Islet of Langerhans (tissue), 1 donor: ENCODE data around the gene ZNF213.
"Not testable (repeated sequence)": the region's sequence is repeated elsewhere in the genome, so short reads cannot be mapped to it uniquely, and the experiment has no call there.

Experiments used
- FAIRE-seq: peaks from one replicate; lab custom pipeline; 2011; peaks lifted over from hg19 to GRCh38; lab: Jason Lieb, UNC

The ZNF213 gene

DNA sequence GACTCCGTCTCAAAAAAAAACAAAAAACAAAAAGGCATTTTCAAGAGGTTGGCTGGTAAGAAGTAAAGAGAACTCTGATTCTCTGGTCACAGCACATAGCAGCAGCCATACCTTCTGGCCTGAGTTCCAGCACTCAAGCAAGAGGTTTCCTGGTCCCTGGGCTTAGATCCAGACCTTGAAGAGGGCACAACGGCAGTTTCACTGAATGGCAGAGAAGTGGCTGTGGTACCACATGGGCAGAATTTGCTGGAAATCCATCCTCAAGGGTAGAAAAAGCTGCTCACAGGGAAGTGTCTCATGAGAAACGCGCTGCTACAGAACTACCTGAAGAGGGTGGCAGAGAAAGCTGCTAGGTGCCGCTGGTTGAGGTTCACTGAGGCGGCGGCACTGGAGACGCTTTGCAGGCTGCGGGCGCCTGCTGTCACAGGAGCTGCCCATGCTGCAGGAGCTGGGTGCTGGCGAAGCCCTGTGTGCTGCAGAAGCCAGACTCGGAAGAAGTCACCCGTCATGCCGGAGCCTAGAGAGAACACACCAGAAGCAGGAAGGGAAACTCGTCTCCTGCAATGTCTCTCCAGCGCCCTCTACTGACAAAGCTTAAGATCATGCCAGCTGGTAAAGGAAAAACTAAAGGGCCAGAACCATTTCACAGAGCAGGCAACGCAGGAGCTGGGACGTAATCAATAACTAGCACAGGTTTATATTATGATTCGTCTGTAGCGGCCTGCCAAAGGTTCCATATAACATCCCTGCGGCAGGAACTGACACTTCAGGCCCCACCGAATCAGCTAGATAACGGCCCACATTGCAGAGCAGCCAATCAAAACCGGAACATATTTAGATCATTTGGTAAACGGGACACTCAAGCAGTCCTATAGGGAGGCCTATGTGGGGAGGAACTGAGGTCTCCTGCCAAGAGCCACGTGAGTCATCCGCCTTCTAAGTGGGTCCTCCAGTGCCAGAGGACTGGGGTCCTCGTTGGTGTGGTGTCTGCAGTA lies 5.4 kb upstream of the ZNF213 start:
- FAIRE-seq: no peak

DNA sequence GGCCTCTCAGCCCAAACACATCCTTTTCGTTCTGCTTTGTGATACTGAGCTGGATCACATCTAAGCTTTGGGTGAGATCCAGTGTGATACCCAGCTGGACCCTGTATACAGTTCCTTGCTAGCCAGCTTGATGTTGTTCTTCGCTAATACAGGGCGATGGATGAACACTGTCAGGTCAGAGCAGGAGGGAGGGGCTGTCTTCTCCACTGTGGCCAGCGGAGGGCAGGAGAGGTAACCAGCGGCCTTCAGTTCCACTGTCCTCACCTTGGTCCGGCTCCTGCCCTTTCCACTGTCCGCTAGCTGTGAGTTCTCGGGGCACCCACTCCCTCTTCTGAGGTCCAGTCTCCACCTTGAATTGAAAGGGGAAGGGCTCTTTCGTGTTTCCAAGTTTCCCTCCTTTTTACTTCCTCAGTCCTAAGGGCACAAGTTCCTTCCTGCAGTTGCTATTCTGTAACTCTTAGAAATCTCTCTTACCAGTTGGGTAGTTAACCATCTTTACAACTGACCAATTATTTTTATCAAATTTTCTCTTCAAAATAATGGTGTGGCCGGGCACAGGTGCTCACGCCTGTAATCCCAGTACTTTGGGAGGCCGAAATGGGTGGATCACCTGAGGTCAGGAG lies 3.0 kb upstream of the ZNF213 start:
- no peak for FAIRE-seq

DNA sequence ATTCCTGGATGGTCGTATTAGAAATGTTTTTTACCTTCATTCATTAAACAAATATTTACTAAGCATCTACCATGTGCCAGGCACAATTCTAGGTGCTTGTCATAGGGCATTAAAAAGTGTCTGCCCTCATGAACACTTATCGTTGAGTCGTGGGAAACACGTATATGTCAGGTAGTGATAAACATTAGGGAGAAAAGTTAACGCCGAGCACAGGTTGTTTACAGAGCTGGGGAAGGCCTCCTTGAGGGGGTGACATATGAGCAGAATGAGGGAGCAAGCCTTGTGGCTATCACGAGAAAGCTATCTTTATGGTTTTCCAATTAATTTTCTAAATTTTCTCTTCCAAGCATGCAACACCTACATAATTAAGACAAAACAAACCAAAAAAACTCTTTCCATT lies 985 bp upstream of the ZNF213 start:
- FAIRE-seq: no peak

DNA sequence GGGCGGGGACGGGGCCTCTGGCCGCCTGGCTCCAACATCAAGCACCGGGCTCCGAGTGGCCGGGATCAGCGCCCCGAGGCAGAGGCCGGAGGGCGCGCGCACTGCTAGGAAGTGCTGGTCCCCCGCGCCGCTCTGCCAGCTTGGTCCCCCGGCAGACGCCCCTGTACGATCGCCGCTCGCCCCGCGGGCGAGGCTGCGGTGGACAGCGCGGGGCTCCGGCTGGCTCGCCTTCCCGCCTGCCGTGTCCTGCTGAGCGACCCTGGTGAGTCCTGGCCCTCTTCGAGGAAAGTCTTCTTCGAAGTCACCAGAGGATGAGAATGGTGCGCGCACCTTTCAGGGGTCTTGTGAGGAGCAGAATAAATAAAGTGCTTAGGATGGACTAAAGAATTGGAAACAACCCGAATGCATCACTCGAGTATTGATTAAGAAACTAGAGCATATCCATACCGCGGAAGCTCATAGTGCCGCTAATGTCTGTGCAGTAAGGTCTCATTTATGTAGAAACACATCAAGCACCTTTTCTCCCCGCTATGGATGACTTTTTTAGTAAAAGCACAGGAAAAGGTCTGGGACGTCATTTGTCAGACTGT lies 392 bp downstream of the ZNF213 start:
- FAIRE-seq: no peak

DNA sequence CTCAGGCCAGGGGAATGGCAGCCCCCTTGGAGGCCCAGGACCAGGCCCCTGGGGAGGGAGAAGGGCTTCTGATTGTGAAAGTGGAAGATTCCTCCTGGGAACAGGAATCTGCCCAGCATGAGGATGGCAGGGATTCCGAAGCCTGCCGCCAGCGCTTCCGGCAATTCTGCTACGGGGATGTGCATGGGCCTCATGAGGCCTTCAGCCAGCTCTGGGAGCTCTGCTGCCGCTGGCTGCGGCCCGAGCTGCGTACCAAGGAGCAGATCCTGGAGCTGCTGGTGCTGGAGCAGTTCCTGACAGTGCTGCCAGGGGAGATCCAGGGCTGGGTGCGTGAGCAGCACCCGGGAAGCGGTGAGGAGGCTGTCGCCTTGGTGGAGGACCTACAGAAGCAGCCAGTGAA lies 2.4 kb downstream of the ZNF213 start:
- no peak for FAIRE-seq

DNA sequence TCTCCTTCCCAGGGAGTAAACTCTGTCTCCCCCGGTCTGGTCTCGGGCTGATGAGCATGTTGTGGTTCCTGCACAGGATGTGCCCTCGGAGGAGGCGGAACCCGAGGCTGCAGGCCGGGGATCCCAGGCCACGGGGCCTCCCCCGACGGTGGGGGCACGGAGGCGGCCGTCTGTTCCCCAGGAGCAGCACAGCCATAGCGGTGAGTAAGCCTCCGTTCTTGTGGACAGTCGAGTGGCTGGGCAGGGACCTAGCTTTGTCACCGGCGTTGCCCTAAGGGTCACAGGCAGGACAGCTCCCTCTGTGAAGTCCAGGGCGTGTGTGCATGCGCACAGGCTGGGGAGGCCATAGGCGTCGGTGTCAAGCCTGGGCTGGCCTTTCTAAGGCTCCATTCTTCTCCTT lies 3.5 kb downstream of the ZNF213 start:
- no peak for FAIRE-seq

DNA sequence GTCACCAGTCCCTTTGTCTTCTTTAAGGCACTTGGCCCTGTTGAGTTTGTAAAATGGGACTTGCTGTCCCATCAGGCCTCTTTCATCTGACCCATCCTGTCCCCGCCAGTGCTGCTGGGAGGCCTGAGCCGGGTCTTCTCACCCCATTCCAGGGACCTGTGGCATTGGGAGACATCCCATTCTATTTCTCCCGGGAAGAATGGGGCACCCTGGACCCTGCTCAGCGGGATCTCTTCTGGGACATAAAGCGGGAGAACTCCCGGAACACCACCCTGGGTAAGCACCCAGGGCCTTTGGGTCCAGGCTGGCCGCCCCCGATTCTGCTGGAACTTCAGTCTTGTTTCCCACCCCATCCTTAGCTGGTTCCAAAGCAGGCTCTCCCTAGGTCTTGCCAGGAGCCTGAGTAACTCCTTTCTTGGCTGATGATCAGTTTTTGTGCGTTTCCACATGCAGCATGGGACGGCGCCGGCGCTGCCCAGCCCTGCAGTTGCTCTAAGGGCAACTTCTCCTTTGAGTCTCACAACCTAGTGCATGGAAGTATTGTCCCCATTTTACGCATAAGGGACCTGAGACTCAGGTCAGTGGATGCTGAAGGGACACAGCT lies 4.1 kb downstream of the ZNF213 start:
- FAIRE-seq: no peak

DNA sequence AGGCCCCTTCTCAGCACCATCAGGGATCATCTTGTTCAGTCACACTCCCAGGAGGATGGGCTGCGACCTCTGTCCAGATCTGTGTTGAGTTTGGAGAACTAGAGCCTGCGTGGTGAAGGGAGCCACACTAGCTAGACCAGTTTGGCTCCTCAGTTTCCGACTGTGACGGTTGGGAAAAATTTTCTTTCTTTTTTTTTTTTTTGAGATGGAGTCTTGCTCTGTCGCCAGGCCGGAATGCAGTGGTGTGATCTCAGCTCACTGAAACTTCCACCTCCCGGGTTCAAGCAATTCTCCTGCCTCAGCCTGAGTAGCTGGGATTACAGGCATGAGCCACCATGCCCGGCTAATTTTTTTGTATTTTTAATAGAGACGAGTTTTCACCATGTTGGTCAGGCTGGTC lies 4.7 kb downstream of the ZNF213 start:
- not testable (repeated sequence) for FAIRE-seq

DNA sequence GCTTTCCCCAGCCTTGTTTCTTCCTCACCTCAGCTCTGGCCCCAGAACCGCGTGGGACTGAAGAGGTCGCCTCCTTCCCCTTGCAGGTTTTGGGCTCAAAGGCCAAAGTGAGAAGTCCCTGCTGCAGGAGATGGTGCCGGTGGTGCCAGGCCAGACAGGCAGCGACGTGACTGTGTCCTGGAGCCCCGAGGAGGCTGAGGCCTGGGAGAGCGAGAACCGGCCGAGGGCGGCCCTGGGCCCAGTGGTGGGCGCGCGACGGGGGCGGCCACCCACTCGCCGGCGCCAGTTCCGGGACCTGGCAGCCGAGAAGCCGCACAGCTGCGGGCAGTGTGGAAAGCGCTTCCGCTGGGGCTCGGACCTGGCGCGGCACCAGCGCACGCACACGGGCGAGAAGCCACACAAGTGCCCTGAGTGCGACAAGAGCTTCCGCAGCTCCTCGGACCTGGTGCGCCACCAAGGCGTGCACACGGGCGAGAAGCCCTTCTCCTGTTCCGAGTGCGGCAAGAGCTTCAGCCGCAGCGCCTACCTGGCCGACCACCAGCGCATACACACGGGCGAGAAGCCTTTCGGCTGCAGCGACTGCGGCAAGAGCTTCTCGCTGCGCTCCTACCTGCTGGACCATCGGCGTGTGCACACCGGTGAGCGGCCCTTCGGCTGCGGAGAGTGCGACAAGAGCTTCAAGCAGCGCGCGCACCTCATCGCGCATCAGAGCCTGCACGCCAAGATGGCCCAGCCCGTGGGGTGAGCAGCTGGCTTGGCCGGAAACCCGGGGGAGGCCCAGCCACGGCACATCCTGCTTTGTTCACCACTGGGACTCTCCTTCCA lies 6.0 kb downstream of the ZNF213 start:
- FAIRE-seq: no peak

DNA sequence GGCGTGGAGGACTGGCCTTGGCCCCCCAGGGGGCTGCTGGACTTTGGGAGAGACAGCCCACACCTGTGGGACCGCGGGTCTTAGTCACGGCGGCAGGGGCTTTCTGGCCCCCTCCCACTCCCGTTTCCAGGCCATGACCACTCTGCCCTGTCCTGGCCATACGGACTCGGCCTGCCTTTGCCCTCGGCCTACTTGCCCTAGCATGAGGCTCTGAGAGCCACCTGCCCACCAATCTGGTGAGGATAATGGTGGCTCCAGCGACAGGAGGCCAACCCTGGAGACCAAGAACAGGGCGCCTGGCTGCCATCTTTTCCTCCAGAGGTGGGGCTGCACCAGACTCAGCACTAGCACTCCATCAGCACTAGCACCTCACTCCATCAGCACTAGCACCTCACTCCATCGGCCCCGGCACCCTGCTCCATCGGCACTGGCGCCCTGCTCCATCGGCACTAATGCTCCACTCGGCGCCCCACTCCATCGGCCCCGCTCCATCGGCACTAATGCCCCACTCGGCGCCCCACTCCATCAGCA lies 7.0 kb downstream of the ZNF213 start:
- FAIRE-seq: no peak

DNA sequence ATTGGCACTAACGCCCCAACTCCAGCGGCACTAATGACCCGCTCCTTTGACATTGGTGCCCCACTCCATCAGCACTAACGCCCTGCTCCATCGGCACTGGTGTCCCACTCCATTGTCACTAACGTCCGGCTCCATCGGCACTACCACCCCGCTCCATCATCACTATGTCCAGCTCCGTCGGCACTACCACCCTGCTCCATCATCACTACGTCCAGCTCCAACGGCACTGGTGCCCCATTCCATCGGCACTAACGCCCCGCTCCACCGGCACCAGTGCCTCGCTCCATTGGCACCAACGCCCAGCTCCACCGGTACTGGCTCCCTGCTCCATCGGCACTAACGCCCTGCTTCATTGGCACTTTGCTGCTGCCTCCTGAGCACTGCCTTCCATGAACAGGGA lies 7.5 kb downstream of the ZNF213 start:
- FAIRE-seq: no peak

DNA sequence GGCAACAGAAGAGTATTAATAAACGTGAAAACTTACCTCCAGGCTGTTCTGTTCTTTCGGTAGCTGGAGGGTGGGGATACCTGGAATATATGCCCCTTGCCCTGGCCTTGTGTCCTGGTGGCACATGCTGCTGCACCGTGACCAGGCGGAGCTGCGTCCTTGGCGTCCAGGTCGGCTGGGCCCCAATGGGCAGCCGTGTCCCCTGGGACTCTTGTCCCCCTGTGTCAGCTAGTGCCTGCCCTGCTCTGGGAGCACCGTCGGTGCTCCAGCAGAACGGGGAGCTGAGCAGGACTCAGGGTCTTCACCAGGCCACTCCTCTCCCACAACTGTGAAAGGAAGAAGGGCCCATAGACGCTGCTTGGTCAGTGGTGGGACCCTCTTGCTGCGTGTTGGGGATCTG lies 7.9 kb downstream of the ZNF213 start:
- no peak for FAIRE-seq

DNA sequence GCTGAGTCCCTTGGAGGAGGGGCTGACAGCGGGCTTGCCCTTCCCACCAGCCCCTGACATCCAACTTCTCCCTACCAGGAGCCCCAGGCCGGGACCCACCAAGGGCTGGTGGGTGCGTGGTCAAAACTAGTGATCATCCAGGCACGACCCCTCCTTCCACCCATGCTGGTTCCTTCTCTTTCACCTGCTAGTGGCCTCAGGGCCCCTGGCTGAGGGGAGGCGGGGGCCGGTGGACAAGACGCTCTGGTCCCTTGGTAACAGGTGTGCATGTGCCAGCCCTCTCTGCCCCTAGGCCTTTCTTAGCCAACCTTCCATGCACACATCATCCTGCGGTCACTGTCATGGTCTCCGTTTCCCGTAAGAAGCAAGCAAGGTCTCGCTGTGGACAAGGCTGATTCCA lies 8.4 kb downstream of the ZNF213 start:
- FAIRE-seq: no peak

DNA sequence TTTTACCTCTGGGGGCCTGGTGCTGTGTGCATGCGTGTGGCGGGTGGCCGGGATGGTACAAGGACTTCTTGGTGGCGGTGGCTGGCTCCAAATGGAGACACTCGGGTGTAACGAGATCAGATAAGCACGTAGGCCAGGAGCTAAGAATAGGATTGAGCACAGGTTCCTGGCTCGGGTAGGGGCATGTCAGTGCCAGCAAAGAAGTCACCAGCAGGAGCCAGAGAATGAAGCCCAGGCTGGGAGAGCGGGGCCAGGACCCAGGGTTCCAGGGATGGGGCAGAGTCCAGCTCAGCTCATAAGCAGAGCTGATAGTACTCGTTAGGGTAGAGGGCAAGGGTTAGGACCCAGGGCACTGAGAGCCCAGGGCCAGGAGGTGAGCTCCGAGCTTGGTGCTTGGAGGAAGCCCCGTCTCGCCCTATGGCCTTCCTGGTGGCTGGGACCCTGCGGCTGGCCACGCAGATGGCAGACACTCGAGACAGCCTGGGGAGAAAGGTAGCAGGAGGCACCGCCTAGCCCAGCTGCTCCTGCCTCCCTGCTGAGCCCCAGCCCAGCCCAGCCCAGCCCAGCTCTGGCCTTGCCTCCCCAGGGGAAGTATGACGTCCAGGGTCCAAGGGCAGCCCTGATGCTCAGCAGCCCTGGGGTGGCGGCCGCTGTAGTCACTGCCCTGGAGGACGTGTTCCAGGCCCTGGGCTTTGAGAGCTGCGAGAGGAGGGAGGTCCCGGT lies 8.9 kb downstream of the ZNF213 start:
- no peak for FAIRE-seq

DNA sequence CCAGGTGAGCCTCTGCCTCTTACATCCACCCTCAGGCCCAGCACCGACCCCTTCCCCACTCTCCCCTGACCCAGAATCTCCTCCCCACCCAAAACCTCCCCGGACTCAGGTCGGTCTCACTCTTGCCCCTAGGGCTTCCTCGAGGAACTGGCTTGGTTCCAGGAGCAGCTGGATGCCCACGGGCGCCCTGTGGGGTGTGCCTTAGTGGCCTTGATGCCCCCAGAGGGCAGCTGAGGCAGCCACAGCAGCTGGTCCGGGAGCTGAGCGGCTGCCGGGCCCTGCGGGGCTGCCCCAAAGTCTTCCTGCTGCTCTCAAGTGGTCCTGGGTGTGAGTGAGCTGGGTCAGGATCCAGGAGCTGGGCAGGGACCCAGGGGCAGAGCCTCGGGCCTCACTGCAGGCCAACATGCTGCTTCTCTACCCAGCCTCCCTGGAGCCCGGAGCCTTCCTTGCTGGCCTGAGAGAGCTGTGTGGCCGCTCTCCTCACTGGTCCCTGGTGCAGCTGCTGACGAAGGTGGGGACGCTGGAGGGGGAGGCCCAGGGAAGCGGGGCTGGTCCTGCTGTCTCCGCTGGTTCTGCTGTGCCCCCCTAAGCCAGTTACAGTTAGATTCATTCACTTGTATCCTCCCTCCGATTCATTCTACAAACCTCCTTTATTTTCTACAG lies 9.6 kb downstream of the ZNF213 start:
- FAIRE-seq: no peak

DNA sequence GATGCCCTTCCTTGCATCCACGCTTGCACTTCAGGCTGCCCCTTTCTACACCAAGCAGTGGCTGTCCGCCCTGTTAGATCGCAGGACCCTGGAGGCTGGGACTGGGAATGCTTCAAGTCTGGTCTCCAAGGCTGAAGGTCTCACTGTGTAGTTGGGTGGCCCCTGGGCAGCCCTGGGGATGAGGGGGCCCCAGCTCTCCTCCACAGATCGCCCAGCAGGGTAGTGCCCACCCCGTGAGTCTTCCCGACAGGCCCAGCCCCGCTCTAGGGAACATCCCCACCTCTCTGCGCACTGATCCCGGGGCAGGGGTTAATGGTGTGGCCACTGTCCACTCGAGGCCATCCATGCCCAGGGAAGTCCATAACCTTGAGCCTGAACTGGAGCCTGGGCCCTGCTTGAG lies 10.3 kb downstream of the ZNF213 start:
- no peak for FAIRE-seq

DNA sequence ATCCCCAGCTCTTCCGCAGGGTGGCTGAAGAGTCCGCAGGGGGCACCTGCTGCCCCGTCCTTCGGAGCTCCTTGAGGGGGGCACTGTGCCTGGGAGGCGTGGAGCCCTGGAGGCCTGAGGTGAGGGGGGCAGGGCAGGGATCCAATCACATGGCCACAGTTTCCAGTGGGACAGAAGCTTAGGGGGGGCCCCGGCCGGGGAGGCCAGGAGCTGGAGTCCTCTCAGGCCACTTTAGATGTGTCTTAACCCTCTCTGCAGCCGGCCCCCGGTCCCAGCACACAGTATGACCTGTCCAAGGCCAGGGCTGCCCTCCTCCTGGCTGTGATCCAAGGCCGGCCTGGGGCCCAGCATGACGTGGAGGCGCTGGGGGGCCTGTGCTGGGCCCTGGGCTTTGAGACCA lies 10.8 kb downstream of the ZNF213 start:
- FAIRE-seq: no peak

DNA sequence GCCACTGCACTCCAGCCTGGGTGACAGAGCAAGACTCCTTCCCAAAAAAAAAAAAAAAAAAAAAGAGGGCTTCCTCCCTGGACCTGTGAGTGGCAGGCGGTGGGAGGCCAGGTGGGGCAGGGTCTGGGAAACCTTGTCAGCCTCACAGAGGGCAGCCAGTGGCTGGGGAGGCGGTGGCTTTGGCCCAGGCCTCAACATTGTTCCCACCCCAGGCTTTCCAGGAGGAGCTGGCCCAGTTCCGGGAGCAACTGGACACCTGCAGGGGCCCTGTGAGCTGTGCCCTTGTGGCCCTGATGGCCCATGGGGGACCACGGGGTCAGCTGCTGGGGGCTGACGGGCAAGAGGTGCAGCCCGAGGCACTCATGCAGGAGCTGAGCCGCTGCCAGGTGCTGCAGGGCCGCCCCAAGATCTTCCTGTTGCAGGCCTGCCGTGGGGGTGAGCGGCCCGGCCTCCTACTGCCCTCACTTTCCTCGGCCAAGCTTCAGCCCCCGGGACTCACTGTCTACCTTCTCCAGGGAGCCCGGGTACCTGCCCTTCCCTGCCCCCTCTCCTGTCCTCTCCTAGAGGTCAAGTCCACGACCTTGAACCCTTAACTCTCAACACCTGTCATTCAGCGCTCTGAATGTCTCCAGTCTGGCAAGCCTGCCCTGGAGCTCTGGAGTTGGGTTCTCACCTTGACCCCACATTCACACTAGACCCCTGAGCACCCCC lies 12.4 kb downstream of the ZNF213 start:
- no peak for FAIRE-seq

DNA sequence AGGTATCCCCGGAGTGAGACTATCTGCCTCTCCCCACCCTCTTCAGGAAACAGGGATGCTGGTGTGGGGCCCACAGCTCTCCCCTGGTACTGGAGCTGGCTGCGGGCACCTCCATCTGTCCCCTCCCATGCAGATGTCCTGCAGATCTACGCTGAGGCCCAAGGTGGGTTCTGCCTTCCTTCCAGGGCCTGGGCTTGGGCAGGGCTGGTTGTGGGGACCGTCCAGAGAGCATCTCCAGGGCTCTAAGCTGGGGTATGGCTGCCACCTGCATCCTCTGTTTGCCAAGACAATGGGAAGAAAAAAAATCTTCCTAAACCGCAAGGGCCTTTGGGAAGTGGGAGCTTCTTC lies 12.9 kb downstream of the ZNF213 start:
- FAIRE-seq: no peak
